ENCODE measurements around the gene RCSD1. TPM values are rescaled to one million over a fixed set of nuclear protein-coding genes. Genes with fewer than 3 reads are reported as not detected.
A peak's percentile ranks its signal among the peaks of the same experiment; 100 is the strongest.
"Not testable (repeated sequence)": the region's sequence is repeated elsewhere in the genome, so short reads cannot be mapped to it uniquely, and the experiment has no call there.

The RCSD1 gene
- 32.7 TPM for total RNA-seq
- long read RNA-seq, transcript RCSD1-202 (7 exons, 3,135 nt): major isoform, 56 of 92 reads
- long read RNA-seq, partial matches to known transcripts: 13 of 92 reads
- long read RNA-seq, other reads (novel, unspliced or antisense): 21 of 92 reads

- intact Hi-C loops (cut with DNase I): loop anchor here (2.0 to 5.0 kb wide), 2 partner anchors 37 to 53 kb away; no protein-coding TSS in a partner anchor
- DNase-seq (ENCODE audit: low spot score): peak; percentile 90
Measured at GRCh38 chr1:167629681-167630567, at the start of gene RCSD1. Gene RCSD1 (plus strand): TSS chr1:167630232. CDS start chr1:167630424, 192 bp downstream.

DNA sequence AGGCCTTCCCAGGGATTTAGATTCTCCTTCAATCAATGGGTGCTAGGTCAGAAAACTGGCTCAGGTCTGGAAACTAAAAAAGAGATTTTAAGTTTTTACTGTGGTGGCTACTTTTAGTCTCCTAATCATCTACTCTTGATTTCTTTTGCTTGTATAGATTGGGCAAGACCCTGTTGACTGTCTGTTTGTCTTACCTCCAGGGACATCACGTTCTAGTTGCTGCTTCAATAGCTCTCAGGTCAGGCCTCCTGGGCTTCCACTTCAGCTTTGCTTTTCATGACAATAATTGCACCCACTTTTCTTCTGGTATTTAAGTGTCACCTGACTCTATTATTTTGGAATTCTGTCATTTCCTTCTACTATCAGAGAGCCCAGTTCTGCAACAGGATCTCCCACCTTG, 48.0 kb upstream of the RCSD1 start:
- DNase-seq (ENCODE audit: low spot score): no peak
- intact Hi-C loops (cut with DNase I): no loop called here

DNA sequence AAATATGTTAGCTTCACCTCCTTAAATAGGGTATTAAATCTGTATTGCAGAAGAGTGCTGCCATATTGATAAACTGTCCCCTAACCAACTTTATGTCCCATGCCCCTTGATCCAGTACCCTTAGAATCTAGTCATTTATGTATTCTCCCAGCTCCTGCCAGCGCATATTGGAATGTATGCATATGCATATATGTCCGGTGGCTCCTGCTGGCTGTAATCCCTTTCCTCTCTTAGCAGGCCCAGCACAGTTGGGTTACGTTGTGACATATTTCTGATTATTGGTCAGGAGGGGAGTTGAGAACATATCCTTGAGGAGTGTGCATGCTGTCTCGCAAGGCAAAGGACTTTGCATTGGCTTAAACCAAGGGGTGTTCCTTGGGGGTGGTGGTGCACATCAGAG, 47.3 kb upstream of the RCSD1 start:
- DNase-seq (ENCODE audit: low spot score): no peak

GRCh38 chr1:167584581-167584980, 45.5 kb upstream of the RCSD1 start:
- no peak for DNase-seq (ENCODE audit: low spot score)
- intact Hi-C loops (cut with DNase I): no loop called here

More for the DNA sequence above, 47.3 kb upstream of the RCSD1 start:
- intact Hi-C loops (cut with DNase I): no loop called here

GRCh38 chr1:167587342-167587741, 42.7 kb upstream of the RCSD1 start:
- intact Hi-C loops (cut with DNase I): no loop called here
- DNase-seq (ENCODE audit: low spot score): no peak

DNA sequence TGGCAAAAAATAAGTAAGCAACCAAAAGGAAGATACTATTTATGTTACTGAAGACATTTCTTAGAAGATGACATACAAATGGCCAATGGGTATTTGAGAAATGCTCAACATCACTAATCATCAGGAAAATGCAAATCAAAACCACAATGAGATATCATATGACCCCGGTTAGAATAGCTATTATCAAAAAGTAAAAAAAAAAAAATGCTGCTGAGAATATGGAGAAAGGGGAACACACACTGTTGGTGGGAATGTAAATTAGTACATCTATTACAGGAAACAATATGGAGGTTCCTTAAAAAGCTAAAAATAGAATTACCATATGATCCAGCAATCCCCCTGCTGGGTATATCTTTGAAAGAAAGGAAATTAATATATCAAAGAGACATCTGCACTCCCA, 42.2 kb upstream of the RCSD1 start:
- DNase-seq (ENCODE audit: low spot score): no peak
- intact Hi-C loops (cut with DNase I): no loop called here

DNA sequence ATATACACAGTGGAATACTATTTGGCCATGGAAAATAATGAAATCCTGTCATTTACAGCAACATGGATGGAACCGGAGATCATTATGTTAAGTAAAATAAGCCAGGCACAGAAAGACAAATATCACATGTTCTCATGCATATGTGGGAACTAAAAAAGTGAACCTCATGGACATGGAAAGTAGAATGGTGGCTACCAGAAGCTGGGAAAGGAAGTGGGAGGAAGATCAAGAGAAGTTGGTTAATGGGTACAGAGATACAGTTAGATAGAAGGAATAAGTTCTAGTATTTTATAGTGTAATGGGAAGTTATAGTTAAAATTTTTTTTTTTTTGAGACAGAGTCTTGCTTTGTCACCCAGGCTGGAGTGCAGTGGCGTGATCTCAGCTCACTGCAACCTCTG, 41.7 kb upstream of the RCSD1 start:
- intact Hi-C loops (cut with DNase I): no loop called here
- no peak for DNase-seq (ENCODE audit: low spot score)

- intact Hi-C loops (cut with DNase I): no loop called here
- no peak for DNase-seq (ENCODE audit: low spot score)
Measured at GRCh38 chr1:167592475-167592874, 37.6 kb upstream of the RCSD1 start.

DNA sequence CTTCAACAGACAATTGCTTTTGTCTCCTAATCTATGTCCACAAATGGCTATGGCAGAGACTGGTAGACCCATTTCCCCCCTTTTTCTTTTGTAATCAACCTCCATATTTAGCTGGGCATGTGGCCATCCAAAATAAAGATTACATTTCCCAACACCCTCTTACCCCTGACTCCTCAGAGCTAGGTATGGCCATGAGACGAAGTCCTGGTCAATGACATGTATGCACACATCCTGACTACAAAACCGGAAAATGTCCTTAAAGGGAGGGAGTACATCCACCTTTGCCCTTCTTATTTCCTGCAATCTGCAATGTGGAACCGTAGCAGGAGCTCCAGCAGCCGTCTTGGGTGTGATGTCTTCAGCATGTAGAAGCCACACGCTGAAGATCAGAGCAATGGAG, 36.2 kb upstream of the RCSD1 start:
- intact Hi-C loops (cut with DNase I): no loop called here
- no peak for DNase-seq (ENCODE audit: low spot score)

DNA sequence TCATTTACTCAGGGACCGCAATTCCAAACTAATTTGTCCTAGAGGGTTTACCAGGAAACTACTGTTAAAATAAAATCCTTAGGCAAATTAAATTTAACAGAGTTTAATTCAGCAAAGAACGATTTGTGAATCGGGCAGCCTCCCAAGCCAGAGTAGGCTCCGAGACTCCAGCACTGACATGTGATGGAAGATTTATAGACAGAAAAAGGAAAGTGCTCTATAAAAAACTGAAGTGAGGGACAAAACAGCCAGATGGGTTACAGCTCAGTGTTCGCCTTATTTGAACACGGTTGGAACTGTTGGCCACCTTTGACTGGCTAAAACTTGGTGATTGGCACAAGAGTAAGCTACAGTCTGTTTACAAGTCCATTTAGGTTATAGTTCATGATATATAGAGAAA, 35.2 kb upstream of the RCSD1 start:
- no peak for DNase-seq (ENCODE audit: low spot score)
- intact Hi-C loops (cut with DNase I): no loop called here

- DNase-seq (ENCODE audit: low spot score): no peak
- intact Hi-C loops (cut with DNase I): loop anchor here (1.0 to 5.0 kb wide), 3 partner anchors 37 to 202 kb away; no protein-coding TSS in a partner anchor
Measured at GRCh38 chr1:167599957-167600581, 30.0 kb upstream of the RCSD1 start.

DNA sequence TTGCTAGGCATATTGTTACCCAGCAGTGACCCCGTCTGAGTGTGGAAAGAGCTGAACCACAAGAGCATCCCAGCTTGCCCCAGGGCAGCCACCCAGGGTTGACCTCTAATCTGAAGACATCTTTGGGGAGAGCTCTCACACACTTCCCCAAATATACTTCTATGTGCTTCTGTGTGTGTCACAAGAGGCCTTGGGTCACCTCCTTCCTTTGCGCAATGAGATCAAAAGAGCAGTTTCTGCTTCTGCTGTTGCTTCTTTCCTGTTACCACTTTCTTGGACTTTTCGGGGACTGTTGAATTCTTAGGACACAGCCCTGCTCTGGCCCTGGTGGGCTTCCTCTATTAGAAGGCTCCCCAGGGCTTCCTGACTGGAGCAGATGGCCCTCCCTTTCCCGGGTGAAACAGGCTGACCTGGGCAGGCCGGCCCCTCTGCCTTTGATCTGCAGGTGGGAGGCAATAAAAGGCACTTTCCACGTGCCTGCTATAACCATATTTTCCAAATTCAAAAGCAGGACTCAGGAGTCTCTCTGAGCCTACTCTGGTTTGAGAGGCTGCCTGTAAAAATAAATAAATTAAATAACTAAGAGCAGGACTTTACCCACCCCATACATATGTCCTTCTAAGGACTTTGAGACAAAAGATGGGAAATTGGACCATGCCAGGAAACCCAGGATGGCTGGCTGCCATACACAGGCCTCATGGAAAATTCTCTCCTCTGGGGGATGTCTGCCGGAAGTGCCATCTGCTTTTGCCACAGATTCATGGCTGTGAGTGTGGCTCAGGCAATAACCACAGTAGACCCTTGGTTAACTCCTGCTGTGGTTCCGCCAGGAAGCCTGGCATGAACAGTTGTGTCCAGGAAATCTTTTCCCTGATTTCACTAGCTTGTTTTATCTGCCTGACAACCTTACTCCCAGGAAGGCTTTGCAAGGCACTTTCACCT, 28.3 kb upstream of the RCSD1 start:
- DNase-seq (ENCODE audit: low spot score): peak; percentile 90
- intact Hi-C loops (cut with DNase I): loop anchor here (5.0 kb wide), 2 partner anchors 36 to 201 kb away; no protein-coding TSS in a partner anchor

GRCh38 chr1:167602840-167603239, 27.2 kb upstream of the RCSD1 start:
- intact Hi-C loops (cut with DNase I): loop anchor here (5.0 kb wide), 2 partner anchors 34 to 199 kb away; no protein-coding TSS in a partner anchor
- DNase-seq (ENCODE audit: low spot score): no peak

DNA sequence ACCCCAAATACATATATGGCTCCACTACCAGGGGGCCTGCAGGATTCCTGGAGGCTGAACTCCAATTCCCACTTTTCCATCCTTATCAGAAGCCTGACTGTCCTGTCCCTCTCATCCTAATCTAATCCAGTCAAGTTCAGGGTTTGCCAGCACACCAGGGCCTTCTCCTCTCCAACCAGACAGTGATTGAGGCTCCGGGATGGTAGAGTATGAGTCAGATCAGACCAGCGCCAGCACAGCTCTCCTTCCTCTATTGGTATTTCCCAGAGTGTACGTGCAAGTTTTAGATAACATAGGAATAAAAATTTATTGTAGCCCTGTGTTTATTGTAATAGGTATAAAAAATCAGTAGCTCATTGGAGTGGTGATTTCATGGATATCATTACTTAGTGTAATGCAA, 24.5 kb upstream of the RCSD1 start:
- intact Hi-C loops (cut with DNase I): no loop called here
- no peak for DNase-seq (ENCODE audit: low spot score)

- intact Hi-C loops (cut with DNase I): no loop called here
- DNase-seq (ENCODE audit: low spot score): no peak
Measured at GRCh38 chr1:167611983-167612382, 18.0 kb upstream of the RCSD1 start.

DNA sequence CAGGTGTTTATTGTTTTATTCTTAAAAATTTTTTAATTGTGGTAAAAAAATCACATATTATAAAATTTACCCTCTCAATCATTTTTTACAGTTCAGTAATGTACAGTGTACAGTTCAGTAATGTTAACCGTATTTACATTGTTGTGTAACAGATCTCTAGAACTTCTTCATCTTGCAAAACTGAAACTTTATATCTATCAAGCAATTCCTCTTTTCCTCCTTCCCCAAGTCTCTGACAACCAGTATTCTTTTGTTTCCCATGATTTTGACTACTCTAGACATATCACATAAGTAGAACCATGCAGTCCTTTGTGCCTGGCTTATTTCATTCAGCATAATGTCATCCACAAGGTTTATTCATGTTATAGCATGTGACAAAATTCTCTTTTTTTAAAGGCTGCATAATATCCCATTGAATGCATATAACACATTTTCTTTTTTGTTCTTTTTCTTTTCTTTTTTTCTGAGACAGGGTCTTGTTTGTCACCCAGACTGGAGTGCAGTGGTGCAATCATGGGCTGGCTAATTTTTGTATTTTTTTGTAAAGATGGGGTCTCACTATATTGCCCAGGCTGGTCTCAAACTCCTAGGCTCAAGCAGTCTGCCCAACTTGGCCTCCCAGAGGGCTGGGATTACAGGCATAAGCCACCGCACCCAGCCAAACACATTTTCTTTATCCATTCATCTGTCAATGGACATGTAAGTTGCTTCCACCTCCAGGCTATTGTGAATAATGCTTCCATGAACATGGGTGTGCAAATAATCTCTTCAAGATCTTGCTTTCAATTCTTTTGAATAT, 17.2 kb upstream of the RCSD1 start:
- intact Hi-C loops (cut with DNase I): no loop called here
- DNase-seq (ENCODE audit: low spot score): no peak

DNA sequence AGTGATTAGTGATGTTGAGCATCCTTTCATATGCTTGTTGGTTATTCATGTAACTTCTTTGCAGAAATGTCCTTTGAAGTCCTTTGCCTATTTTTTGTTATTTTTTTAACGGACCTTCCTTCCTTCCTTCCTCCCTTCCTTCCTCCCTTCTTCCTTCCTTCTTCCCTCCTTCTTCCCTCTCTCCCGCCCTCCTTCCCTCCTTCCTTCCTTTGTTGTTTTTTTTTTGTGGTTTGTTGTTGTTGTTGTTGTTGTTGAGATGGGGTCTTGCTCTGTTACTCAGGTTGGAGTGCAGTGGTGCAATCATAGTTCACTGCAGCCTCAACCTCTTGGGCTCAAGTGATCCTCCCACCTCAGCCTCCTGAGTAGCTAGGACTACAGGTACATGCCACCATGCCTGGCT, 16.0 kb upstream of the RCSD1 start:
- DNase-seq (ENCODE audit: low spot score); intact Hi-C loops (cut with DNase I): not testable (repeated sequence)

DNA sequence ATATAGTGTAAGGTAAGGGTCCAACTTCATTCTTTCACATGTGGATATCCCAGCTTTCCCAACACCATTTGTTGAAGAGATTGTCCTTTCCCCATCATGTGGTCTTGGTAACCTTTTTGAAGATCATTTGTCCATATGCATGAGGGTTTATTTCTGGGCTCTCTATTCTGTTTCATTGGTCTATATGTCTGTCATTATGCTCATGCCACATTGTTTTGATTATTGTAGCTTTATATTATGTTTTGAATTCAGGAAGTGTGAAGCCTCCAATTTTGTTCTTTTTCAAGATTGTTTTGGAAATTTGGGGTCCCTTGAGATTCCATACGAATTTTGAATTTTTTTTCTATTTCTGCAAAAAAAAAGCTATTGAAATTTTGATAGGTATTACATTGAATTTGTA, 15.2 kb upstream of the RCSD1 start:
- no peak for DNase-seq (ENCODE audit: low spot score)
- intact Hi-C loops (cut with DNase I): no loop called here

GRCh38 chr1:167616521-167616920, 13.5 kb upstream of the RCSD1 start:
- intact Hi-C loops (cut with DNase I): no loop called here
- no peak for DNase-seq (ENCODE audit: low spot score)

Data from cardiac septum (tissue), 1 donor.